ENCODE measurements around the gene CABP4.
"Not testable (repeated sequence)": the region's sequence is repeated elsewhere in the genome, so short reads cannot be mapped to it uniquely, and the experiment has no call there.

The CABP4 gene

DNA sequence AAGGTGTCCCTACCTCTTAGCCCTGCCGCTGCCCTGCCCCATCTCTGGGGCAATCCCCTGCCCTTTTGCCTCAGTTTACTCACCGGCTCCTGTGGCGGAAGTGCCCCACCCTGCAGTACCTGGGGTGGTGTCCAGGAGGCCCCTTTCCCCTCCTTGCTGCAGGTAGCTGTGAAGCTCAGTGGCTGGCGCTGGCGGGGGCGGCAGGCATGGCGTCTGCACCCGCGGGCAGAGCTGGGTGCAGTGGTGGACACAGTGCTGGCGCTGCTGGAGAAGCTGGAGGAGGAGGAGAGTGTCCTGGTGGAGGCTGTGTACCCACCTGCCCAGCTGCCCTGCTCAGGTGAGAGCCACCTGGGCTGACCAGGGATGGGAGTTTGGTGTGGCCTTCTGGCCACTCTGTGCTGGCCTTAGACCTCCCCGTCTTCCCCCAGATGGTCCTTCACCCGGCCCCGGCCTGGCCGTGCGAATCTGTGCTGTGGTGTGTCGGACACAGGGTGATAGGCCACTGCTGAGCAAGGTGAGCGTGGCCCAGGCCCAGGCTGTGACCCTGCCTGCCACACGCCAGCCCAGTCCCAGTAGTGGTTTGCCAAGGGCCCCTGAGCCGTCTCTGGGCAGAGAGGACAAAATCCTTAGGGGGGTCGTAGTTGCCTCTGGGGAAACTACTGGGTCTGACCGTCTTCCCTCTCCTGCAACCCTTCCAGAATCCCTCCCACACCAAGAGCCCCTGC lies 35.7 kb upstream of the CABP4 start:
- FAIRE-seq, result no peak

DNA sequence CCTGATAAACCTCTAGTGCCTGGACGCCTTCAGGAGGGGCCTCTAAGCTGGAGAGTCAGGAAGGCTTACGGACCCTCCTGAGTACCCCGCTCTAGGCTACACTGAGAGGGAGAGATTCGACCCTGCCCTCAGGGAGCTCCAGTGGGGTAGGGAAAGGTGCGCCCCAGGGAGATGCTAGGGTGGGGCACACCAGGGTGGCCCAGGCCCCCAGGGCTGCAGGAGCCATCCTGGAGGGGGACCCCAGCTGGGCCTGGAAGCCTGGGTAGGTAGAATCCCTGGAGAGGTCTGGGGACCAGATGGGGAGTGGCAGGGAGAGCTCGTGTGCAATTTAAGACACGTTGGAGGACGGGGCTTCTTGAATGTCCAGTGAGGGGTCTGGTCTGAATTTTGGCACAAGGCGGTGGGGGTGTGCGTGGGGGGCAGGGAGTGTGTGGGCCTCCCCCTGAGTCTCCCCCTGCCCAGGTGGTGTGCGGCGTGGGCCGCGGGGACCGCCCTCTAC lies 35.0 kb upstream of the CABP4 start:
- FAIRE-seq, result no peak

DNA sequence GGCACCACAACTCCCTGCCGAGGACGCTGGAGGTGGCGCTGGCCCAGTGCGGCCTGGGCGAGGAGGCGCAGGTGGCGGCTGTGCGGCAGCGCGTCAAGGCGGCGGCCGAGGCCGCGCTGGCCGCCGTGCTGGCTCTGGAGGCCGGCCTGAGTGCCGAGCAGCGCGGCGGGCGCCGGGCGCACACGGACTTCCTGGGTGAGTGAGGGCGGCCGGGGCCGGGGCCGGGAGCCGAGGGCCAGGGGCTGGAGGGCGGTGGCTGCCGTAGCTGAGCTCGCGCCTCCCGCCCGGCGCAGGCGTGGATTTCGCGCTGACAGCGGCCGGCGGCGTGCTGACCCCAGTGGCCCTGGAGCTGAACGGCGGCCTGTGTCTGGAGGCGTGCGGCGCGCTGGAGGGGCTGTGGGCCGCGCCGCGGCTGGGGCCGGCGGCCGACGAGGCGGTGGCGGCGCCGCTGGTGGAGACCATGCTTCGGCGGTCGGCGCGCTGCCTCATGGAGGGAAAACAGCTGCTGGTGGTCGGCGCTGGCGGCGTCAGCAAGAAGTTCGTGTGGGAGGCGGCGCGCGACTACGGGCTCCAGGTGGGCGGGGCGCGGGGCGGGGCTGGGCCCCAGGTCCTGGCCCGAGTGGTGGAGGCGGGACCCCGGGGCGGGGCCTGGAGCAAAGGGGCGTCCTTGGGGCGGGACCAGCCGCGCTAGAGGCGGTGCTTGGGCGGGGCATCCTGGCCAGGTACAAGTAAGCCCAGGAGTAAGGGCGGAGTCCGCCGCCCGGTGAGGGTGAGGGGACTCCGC lies 34.3 kb upstream of the CABP4 start:
- no peak for FAIRE-seq

DNA sequence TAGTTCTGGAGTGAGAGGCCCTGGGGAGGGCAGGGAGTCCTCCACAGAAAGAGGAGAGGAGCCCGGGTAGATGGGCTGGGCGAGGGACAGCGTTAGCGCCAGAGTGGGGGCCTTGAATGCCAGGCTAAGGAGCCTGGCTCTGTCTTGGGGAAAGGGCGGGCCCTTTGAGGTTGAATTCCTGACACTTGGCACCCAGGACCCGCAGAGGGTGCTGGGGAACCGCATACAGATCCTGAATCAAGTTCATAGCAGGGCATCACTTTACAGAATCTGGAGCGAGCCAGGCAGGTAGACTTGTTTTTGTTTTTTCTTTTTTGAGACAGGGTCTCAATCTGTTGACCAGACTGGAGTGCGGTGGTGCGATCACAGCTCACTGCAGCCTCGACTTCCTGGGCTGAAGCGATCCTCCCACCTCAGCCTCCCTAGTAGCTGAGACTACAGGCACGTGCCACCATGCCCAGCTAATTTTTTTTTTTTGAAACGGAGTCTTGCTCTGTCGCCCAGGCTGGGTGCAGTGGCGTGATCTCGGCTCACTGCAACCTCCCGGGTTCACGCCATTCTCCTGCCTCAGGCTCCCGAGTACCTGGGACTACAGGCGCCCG lies 33.6 kb upstream of the CABP4 start:
- no peak for FAIRE-seq

DNA sequence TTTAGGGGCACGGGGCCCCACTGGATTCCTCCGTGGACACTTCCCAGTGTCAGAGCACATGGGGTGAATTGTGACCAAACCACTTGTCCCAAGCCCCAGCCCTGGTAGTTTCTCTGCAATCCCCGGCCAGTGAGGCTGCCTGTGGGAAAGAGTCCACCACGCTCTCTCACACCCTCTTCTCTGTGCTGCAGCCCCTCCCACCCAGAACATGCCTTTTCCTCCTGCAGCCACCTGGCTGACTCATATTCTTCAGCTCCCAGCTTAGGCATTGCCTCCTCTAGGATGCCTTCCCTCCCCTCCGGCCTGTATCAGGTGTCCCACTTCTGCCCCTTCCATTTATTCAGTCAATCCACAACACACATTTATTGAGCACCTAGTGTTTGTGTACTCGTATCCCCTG lies 32.3 kb upstream of the CABP4 start:
- no peak for FAIRE-seq

DNA sequence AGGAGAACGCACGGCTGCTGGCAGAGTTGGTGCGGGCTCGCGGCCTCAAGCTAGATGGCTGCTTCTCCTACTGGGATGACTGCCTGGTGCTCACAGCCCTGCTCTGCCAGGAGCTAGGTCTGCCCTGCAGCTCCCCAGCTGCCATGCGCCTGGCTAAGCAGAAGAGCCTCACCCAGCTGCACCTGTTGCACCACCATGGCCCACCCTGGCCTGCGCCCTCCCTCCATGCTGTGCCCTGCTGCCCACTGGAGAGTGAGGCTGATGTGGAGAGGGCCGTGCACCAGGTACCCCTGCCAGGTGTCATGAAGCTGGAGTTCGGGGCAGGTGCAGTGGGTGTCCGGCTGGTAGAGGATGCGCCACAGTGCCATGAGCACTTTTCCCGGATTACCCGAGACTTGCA lies 31.7 kb upstream of the CABP4 start:
- FAIRE-seq, result no peak

DNA sequence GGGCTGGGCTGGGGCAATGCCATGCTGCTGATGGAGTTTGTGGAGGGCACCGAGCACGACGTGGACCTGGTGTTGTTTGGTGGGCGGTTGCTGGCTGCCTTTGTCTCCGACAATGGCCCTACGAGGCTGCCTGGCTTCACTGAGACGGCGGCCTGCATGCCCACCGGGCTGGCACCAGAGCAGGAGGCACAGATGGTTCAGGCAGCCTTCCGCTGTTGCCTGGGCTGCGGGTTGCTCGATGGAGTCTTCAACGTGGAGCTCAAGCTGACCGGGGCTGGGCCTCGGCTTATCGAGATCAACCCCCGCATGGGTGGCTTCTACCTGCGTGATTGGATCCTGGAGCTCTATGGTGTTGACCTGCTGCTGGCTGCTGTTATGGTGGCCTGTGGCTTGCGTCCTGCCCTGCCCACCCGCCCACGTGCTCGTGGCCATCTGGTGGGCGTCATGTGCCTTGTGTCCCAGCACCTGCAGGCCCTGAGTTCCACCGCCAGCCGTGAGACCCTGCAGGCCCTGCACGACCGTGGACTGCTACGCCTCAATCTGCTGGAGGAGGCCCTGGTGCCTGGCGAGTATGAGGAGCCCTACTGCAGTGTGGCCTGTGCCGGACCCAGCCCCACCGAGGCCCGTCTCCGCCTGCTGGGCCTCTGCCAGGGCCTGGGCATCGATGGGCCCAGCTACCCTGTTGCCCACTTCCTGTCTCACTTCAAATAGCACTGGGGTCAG lies 31.1 kb upstream of the CABP4 start:
- no peak for FAIRE-seq

DNA sequence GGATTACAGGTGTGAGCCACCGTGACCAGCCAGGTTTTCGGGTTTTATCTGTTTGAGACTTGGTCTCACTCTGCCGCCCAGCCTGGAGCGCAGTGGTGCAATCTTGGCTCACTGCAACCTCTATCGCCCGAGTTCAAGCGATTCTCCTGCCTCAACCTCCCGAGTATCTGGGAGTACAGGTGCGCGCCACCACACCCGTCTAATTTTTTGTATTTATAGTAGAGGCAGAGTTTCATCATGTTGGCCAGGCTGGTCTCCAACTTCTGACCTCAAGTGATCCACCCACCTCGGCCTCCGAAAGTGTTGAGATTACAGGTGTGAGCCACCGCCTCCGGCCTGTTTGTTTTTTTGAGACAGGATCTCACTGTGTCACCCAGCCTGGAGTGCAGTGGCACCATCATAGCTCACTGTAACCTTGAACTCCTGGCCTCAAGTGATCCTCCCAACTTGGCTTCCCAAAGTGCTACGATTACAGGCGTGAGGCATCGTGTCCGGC lies 27.7 kb upstream of the CABP4 start:
- not testable (repeated sequence) for FAIRE-seq

DNA sequence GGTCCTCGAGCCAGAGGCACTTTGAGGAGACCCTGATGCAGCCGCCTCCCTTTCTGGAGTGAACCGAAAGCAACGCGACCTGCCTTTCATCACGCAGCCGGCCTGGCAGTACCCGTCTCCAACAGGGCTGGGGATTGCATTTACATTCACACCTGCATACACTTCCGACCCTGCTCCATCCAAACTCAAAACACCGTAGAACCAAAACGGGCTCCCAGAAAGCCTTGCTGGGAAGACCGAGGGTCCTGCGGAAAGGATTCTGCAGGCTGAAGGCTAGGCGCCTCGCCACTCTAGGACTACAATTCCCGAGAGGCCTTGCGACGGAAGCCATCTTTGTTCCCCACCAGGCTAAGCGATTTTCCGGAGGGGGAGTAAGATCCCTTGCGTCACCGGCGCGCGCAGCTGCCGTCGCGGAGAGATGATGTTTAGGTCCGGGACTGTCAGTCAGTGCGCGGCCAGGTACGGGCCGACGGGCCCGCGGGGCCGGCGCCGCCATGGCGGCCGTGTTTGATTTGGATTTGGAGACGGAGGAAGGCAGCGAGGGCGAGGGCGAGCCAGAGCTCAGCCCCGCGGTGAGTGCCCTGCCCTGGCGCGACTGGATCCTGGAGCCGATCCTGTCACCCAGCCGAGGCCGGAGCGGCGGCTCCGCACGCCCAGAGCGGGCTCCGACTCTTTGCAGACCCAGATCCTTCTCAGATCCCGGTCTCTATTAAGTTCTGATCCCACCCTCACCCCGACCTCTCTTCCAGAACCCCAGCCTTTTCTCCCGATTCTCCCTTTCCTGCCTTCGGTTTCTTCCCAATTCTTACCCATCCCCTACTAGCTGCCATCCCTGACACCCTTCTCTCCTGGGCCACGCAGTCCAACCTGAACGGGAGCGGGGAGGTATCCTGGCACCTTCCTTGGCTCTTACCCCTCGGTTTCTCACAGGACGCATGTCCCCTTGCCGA lies 26.8 kb upstream of the CABP4 start, which contains the start of gene RPS6KB2:
Gene RPS6KB2 (plus strand): TSS at position 443 of the 950 bp plus-strand sequence. CDS start 52 bp downstream, at position 495.
- FAIRE-seq, result peak; percentile 71

DNA sequence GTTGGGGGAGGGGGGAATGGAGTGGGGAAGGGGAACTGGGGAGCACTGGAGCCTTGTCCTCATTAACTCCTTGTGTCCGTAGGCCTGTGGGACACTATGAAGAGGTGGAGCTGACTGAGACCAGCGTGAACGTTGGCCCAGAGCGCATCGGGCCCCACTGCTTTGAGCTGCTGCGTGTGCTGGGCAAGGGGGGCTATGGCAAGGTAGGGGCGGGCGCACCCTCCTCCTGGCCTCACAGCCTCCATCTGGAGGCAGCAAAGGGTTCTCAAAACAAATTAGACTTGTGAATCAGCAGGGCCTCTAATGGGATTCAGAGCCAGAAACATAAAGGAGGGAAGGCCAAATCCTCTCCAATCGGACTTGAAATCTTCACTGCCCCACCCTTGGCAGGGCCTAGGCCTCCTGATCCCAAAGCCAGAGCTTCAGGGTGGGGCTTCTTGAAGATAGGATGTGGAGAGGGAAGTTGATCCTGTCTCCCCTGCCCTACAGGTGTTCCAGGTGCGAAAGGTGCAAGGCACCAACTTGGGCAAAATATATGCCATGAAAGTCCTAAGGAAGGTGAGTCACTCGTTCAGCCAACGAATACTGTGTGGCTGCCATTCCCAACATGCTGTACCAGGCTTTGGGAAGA lies 26.0 kb upstream of the CABP4 start:
- FAIRE-seq, result no peak

DNA sequence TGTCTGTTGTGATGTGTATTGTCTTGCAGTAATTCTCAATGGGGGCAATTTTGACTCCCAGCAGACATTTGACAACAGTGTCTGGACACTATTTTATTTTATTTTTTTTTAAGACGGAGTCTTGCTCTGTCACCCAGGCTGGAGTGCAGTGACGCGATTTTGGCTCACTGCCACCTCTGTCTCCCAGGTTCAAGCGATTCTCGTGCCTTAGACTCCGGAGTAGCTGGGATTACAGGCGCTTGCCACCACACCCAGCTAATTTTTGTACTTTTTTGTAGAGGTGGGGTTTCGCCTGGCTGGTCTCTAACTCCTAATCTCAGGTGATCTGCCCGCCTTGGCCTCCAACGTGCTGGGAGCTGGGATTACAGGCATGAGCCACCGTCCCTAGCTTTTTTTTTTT lies 25.4 kb upstream of the CABP4 start:
- no peak for FAIRE-seq

DNA sequence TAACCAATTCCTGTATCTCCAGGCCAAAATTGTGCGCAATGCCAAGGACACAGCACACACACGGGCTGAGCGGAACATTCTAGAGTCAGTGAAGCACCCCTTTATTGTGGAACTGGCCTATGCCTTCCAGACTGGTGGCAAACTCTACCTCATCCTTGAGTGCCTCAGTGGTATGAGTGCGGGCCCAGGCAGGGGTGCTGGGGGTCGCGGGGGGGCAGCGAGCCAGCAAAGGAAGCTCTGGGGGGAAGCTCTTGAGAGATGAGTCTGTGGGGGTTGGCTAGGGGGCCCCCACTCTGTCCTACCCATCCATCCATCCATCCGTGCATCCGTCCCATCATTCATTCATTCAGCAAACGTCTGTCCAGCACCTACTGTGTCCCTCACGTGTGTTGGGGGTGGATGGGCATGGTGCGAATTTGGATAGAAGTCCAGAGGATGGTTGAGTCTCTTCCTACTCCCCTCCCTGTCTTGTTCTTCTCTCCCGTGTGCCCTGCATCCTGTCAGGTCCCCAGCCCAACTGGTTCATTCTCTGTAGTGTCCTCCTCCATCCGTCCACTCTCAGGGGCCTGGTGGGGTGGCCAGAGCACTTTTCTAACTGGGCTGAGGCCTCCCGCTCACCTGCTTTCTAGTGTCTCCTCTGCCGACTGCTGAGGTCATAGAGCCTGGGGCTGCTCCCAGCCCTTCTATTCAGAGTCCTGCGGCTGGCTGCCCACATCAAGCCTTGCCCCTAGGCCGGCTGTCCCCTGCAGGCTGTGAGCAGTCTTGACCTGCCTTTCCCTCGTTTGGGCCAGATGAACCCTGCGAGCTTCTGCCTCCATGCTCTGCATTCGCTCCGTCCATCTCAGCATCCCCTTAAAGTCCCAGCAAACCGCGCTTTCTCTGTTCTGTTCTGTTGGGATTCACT lies 23.6 kb upstream of the CABP4 start:
- no peak for FAIRE-seq

DNA sequence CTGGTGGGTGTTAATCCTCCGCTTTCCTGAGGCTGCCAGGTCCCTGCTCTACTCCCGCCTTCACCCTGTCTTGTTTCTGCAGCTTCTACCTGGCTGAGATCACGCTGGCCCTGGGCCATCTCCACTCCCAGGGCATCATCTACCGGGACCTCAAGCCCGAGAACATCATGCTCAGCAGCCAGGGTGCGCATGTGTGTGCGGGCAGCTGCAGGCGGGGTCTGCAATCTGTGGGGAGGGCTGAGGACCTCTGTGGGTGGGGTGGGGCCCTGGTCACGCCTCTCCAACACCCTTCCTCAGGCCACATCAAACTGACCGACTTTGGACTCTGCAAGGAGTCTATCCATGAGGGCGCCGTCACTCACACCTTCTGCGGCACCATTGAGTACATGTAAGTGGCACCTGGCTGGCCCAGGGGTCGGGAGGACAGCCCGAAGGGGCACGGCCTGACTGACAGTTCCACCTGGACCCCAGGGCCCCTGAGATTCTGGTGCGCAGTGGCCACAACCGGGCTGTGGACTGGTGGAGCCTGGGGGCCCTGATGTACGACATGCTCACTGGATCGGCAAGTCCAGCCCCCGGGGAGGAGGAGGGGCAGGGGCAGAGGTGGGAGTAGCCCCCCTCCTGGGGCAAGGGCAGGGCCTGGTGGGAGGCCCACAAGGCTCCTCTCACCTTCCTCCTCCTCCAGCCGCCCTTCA lies 22.4 kb upstream of the CABP4 start:
- FAIRE-seq, result no peak

DNA sequence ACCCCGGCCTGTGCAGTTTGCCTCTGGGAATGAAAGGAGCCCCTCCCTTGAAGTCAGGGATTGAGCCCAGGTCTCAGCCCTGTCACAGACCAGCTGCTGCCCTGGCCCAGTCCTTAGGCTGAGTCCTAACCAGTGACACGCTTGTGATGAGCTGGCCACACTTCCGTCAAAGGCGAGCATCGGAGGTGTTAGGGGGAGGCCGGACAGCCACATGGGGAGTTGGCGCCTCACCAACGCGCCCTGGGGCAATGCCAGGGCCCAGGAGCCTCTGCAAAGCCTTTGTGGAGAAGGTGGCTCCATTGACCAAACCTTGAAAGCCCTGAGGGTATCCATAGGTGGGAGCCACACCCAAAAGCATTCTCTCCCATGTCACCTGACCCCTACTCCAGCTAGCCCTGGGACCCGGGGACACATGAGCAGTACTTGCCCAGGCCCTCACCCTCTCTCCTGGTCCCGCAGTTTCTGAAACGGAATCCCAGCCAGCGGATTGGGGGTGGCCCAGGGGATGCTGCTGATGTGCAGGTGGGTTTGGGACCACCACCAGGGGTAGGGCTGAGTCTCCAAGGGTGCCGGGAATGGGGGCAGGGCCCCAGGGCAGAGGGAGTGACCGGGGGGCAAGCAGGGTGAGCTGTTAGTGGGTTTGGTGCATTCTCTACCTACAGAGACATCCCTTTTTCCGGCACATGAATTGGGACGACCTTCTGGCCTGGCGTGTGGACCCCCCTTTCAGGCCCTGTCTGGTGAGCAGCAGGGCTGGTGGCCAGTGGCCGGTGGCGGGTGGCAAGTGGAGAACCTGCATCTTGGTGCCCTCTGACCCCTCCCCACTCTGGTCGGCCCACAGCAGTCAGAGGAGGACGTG lies 21.4 kb upstream of the CABP4 start:
- FAIRE-seq, result no peak

DNA sequence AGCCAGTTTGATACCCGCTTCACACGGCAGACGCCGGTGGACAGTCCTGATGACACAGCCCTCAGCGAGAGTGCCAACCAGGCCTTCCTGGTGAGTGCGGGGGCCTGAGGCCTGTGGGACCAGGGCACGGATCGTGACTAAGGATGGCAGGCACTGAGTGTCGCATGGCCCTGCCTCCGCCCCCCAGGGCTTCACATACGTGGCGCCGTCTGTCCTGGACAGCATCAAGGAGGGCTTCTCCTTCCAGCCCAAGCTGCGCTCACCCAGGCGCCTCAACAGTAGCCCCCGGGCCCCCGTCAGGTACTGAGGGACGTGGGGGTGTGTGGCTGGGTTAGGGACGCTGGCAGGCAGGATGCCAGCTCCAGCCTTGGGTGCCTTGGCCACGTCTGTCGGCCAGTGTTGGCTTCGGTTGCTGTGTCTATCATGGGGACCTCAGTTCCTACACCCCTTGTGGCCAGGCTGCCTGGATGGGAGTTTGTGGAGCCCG lies 20.7 kb upstream of the CABP4 start:
- no peak for FAIRE-seq

DNA sequence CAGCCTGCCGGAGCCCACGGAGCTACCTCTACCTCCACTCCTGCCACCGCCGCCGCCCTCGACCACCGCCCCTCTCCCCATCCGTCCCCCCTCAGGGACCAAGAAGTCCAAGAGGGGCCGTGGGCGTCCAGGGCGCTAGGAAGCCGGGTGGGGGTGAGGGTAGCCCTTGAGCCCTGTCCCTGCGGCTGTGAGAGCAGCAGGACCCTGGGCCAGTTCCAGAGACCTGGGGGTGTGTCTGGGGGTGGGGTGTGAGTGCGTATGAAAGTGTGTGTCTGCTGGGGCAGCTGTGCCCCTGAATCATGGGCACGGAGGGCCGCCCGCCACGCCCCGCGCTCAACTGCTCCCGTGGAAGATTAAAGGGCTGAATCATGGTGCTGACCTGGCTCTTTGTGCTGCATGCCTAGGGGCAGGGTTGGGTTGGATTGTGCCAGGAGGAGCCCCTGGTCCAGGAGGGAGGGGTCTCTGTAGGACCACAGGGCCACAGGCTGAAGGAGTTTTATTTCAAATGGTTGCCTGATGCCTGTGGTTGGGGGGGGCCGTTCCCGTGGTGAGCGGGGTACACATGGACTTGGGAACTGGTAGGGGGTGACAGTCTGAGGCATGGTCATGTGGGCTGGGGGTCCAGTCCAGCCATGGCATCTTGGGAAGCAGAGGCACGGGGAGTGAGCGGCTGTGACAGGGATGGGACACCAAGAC lies 20.0 kb upstream of the CABP4 start:
- FAIRE-seq, result no peak

DNA sequence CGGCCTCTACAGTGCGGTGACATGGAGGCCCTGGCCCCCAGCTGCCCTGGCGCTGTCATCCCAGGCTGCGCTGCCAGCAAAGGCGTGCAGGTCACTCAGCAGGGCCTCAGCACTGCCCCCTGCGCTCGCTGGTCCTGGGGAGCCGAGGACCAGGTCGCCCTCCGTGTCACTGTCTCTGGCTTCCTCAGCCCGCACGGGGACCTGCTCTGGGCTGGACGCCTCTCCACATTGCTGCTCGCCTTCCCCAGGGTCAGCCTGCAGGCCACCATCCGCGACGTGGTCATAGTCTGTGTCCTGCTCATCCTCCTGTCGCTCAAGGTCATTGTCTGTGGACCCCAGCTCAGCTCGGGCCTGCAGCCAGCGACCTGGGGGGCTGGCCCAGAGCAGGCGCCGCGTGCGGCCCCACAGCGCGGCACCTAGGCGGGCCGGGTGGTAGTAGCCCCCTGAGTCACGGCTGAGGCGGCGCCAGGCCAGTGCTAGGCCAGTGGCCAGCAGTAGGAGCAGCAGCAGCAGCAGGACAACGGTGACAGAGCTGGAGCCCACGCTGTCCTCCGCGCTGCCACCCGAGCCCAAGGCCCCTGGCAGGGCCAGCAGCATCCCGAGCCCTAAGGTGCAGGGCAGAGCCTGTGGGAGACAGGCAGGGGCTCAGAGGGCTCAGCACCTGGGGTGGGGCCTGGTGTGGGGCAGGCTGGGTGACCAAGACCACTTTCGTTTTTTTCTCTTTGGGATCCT lies 19.3 kb upstream of the CABP4 start:
- FAIRE-seq, result no peak
